ENCODE results near the gene RAB32.

The RAB32 gene

DNA sequence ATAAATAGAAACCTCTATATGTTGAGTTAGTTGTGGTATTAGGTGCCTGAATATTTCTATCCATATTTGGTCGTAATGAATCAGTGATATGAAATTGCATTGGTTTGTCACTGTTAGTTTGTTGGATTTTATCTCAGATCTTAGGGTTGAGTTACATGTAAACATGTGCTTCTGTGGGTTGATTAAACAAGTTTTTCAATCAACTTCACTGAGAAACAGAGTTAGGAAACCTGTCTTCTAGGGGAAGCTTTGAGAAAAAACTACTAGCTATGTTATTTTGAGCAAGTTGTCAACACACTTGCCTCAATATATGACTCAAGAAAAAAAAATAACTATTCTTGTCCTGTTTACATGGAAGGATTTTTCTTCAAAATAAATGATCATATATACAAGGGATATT is 40.3 kb downstream of the RAB32 start:
- DNase-seq: no peak

DNA sequence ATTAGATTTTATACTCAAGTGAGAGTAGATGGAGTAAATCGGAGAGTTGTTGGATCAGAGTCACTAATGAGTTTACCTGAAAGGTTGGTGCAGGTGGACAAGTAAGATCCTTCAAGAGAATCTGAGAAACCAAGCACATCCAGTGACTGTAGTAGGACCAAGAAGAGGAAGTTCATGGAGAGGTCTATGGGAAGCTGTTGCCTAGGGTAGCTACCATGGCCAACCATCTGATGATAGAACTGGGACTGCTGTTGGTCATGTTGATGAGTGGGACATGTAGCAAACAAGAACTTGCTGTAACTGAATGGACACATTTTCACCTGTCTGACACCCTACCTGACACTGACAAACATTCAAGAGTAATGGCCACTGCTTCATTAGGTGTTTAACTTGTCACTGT is 43.8 kb downstream of the RAB32 start:
- DNase-seq: no peak

DNA sequence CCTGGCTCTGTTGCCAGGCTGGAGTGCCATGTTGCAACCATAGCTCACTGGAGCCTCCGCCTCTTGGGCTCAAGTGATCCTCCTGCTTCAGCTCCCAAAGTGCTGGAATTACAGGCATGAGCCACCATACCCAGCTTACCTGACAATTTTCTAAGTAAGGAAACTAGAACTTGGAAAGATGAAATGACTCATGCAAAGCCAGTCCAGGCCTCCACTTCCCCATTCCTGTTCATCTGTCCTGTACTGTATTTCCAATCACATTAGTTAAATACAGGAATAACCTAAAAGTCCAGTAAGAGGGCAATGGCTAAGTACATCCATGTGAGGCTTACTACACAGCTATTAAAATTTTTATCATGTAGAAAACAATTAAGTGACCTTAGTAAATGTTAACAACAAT is 46.9 kb downstream of the RAB32 start:
- DNase-seq: no peak

DNA sequence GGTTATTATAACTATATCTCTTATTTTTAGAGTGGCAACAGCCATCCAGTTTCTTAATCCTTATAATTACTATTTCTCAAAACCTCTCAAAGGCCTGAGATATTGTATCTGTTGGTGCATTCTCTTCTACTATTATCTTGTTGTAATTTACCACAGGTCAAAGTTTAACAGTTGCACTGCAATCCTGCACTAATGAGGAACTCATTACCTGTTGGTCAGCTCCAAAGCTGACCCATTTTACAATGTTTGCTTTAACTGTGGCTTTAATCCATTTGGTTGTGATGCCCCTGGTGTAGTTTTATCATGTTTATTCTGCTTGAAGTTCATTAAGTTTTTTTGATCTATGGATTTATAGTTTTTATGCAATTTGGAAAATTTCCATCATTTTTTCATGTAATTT is 48.8 kb downstream of the RAB32 start:
- no peak for DNase-seq

DNA sequence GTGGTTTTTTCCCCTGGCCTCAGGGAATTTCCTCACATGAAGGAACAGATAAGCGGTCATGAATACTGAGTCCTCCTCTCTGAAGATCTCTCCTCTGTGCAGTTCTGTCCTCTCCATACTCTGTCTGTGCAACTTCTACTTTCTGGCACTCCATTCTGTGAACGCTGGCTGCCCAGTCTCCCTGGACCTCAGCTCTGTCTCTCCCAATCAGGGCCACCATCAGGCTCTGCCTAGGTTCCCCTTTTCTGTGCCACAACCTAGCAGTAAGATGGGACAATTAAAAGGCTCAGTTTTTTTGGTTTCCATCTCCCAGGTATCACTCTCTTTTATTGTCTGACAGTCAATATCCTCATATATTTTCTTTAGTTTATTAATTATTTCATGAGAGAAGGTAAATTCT is 50.4 kb downstream of the RAB32 start:
- no peak for DNase-seq

DNA sequence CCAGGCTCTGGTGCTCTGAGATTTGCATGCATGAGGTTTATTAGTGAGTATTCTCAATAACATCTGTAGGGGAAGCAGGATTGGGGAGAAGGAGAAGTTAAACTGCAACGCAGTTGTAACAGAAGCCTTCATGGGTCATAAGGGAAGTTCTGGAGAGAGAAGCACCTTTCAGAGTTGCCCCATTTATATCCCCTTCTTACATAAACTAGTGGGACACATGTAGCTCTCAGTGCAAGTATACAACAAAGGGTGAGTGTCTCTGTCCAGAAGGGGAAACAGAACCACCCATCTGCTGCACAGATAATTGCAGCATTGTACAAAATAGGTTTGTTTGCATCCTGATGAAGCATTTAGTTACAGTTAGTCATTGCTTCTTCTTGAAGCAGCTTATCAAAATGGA is 50.9 kb downstream of the RAB32 start:
- DNase-seq: no peak

DNA sequence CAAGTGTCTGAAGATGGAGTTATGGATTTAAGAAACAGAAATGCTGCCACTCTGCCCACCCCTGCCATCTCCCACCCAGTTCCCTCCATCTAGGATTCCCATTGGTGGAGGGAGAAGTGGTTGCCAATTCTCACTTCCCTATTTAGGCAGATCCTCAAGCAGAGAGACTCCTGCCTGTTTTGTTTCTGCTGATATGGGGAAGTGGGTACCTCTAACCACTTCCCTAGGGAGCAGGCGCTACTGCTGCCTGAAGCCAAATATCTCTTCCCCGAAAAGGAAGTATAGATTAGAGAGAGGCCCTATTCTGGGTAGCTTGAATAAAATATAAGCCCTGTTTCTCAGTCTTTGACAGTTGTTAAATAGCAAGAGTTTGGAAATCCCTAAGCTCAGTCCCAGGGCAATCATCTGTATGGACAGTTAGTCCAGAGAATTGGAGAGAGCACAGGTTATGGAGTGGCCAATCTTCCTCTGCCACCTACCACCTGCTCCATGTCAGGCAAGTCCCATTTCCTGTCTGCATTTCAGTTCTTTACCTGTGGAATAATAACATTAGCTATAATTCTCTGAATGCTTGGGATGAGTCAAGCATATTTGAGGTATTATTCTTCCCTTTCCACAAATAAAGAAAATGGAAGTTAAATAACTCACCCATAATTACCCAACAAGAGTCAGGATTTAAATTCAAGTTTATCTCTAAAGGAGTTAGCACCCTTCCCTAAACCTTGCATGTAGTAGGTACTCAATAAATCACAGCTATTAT is 52.5 kb downstream of the RAB32 start:
- DNase-seq: peak; percentile 14 to 24

DNA sequence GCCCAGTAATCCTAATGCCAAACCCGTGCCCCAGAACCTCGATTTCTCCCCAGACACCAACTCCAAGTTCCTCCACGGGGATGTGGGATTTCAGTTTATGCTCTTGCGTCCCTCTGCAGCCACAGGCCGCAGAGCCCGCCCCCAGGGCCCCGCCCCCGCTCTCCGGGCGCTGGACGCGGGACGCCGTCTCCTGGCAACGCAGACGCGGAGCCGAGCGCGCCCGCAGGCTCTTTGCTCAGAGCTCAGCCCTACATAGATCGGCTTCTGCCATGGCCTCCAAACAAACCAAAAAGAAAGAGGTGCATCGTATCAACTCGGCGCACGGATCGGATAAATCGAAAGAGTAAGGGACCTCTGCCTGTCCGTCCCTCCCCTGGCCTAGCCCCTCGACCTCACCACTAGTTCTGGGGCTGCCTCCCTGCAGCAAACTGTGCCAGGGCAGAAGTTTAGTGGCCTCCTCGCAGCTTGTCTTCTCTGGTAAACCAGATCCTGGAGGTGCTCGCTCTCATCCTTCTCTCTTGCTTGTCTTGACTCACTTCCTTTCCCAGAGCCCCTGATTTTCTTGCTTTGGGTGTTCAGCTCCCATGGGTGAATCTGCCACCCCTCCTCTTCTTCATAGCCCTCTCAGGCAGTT is 55.3 kb downstream of the RAB32 start, which contains the start of gene ADGB:
Gene ADGB, plus strand, starts transcription at position 201 of the 634 bp plus-strand sequence. Its CDS starts 69 bp downstream, at position 270.
- DNase-seq: no peak

DNA sequence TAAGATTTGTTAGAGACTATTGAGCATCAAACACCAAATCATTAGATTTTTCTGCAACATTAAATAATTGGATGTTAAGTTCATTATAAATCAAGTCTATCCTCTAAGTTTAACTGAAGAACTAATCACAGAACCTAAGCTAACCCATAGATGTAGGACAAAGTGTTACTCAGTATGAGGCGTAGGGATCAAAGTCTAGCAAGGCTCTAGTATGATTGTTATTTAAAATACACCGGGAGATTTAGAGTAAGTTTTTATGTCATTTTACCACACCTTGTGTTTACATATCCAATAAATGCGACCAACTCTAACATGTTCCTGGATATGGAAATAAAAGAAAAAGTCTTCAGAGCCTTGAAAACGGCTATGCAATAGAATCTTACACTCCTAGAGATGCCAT is 57.7 kb downstream of the RAB32 start:
- DNase-seq: no peak

DNA sequence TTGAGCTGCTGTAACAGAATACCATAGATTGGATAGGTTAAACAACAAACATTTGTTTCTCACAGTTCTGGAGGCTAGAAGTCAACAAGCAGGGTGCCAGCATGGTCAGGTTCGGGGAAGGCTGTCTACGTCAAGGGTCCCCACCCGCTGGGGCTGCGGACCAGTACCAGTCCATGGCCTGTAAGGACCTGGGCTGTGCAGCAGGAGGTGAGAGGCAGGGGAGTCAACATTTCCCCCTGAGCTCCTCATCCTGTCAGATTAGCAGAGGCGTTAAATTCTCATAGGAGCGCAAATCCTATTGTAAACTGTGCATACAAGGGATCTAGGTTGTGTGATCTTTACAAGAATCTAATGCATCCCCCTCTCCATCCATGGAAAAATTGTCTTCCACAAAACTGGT is 58.9 kb downstream of the RAB32 start:
- DNase-seq: no peak

All from CD4-positive, alpha-beta T cell treated with Interferon alpha-2 for 1 hour (primary cell).